A549 (cell line): ENCODE measurements around the gene ASPN. TPM values are rescaled to one million over a fixed set of nuclear protein-coding genes. Genes with fewer than 3 reads are reported as not detected.

Source experiments
- ATAC-seq, 2 experiments: fragments of 200-7000 bp in 1 of 2; fragments of >200 bp in 1 of 2; cut with Nextera tagmentation in 1 of 2; cut with Tn5 transposase in 1 of 2; 3 replicates each; pipeline versions ENCODE4 v1.8.0 to v1.9.1; 2018 to 2020; ENCODE audit warnings: mild to moderate bottlenecking in 1 of 2, moderate library complexity in 1 of 2
- CTCF ChIA-PET: fragments of 300-600 bp; sonication (Branson Sonifier 250); formaldehyde crosslinking; extraction: SDS; loops from one replicate; lab custom pipeline; 2021; ENCODE audit warnings: antibody characterized with exemption, inconsistent platforms; lab: Yijun Ruan, JAX
- POLR2A ChIA-PET: fragments of 350-600 bp; formaldehyde crosslinking; extraction: SDS; loops from one replicate; lab custom pipeline; 2021; ENCODE audit warnings: antibody characterized with exemption, inconsistent platforms; lab: Yijun Ruan, JAX
- DNase-seq, 2 experiments: peaks; one replicate each; pipeline versions ENCODE4 v3.0.0 to v3.0.0-alpha.2; 2011 to 2016; ENCODE audit warnings: low read depth in 1 of 2, low spot score in 1 of 2
- FAIRE-seq: peaks from 2 replicates; lab custom pipeline; 2011; peaks lifted over from hg19 to GRCh38; lab: Jason Lieb, UNC
- H3K27ac ChIP-seq, 2 experiments: fragments of >200 bp; sonication (Bioruptor Twin); formaldehyde crosslinking; 3 replicates each; pipeline ENCODE4 v1.5.1; 2016 to 2017
- H3K4me1 ChIP-seq: fragments of >200 bp; sonication (Bioruptor Twin); formaldehyde crosslinking; 3 replicates; pipeline ENCODE4 v1.6.1; 2016
- H3K4me2 ChIP-seq: fragments of >200 bp; sonication (Bioruptor Twin); formaldehyde crosslinking; 3 replicates; pipeline ENCODE4 v1.6.1; 2016
- H3K4me3 ChIP-seq: fragments of >200 bp; sonication (Bioruptor Twin); formaldehyde crosslinking; 3 replicates; pipeline ENCODE4 v1.5.1; 2016
- H3K9me3 ChIP-seq: fragments of >200 bp; sonication (Bioruptor Twin); formaldehyde crosslinking; 3 replicates; pipeline ENCODE4 v1.6.1; 2016
- BHLHE40 ChIP-seq: IDR thresholded peaks from 2 replicates; pipeline ENCODE4 v1.6.1; 2012; ENCODE audit warnings: low read depth, low read length, inconsistent platforms
- CBX2 ChIP-seq: fragments of 200-600 bp; sonication (generic); IDR thresholded peaks from 2 replicates; pipeline ENCODE4 v1.6.1; 2016; ENCODE audit warnings: low read depth, mild to moderate bottlenecking, borderline replicate concordance
- CHD4 ChIP-seq: fragments of 200-600 bp; sonication (generic); IDR thresholded peaks from 2 replicates; pipeline ENCODE4 v1.6.1; 2016; ENCODE audit warnings: antibody characterized with exemption, mild to moderate bottlenecking, borderline replicate concordance
- EP300 ChIP-seq, 2 experiments: fragments of >200 bp; sonication (Bioruptor Twin); formaldehyde crosslinking; IDR thresholded peaks; 2 replicates in 1 of 2; 3 replicates in 1 of 2; pipeline ENCODE4 v1.6.1; 2016 to 2017
- FOSL2 ChIP-seq, 2 experiments: fragments of 450-650 bp in 1 of 2; fragments of >200 bp in 1 of 2; sonication (Bioruptor Twin) in 1 of 2; formaldehyde crosslinking; IDR thresholded peaks; 2 replicates each; pipeline versions ENCODE4 v1.5.0 to v1.6.1; 2016 to 2020; ENCODE audit warnings: mild to moderate bottlenecking in 1 of 2, moderate library complexity in 1 of 2
- HDAC2 ChIP-seq: fragments of 200-600 bp; sonication (generic); IDR thresholded peaks from 2 replicates; pipeline ENCODE4 v1.6.1; 2016
- JUN ChIP-seq, 2 experiments: fragments of >200 bp; sonication (Bioruptor Twin); formaldehyde crosslinking; IDR thresholded peaks; 2 replicates in 1 of 2; 3 replicates in 1 of 2; pipeline ENCODE4 v1.6.1; 2016 to 2017
- KDM1A ChIP-seq: fragments of 200-600 bp; sonication (generic); IDR thresholded peaks from 2 replicates; pipeline ENCODE4 v1.6.1; 2016; ENCODE audit warnings: low read depth, mild to moderate bottlenecking
- MYC ChIP-seq: IDR thresholded peaks from 2 replicates; pipeline ENCODE4 v1.6.1; 2012; ENCODE audit warnings: mild to moderate bottlenecking, inconsistent platforms, low read length, improper control_type of control experiment, borderline replicate concordance
- NFE2L2 ChIP-seq: fragments of 150-350 bp; conservative IDR thresholded peaks from 2 replicates; pipeline ENCODE4 v1.6.1; 2014; ENCODE audit warnings: low read length
- NPAS2 ChIP-seq: fragments of 250-450 bp; sonication (Bioruptor Pico); IDR thresholded peaks from 2 replicates; pipeline ENCODE4 v1.8.0; 2022; ENCODE audit warnings: mild to moderate bottlenecking, moderate library complexity, borderline replicate concordance
- NR3C1 ChIP-seq: fragments of >200 bp; sonication (Bioruptor Twin); formaldehyde crosslinking; IDR thresholded peaks from 3 replicates; pipeline ENCODE4 v1.6.1; 2017
- POLR2A ChIP-seq: IDR thresholded peaks from 2 replicates; pipeline ENCODE4 v1.6.1; 2012; ENCODE audit warnings: mild to moderate bottlenecking, low read length
- RAD21 ChIP-seq, 2 experiments: fragments of >200 bp in 1 of 2; sonication (Bioruptor Twin) in 1 of 2; formaldehyde crosslinking in 1 of 2; IDR thresholded peaks in 1 of 2; conservative IDR thresholded peaks in 1 of 2; 2 replicates in 1 of 2; 3 replicates in 1 of 2; pipeline ENCODE4 v1.6.1; 2012 to 2018; ENCODE audit warnings: inconsistent platforms in 1 of 2
- RCOR1 ChIP-seq: fragments of 150-350 bp; IDR thresholded peaks from 2 replicates; pipeline ENCODE4 v1.6.1; 2014; ENCODE audit warnings: antibody characterized with exemption, low read length, low read depth
- RNF2 ChIP-seq: fragments of 200-600 bp; sonication (generic); IDR thresholded peaks from 2 replicates; pipeline ENCODE4 v1.6.1; 2016; ENCODE audit warnings: low read depth, mild to moderate bottlenecking, antibody characterized with exemption, moderate library complexity, borderline replicate concordance
- TFCP2L1 ChIP-seq: fragments of 250-450 bp; sonication (Bioruptor Pico); IDR thresholded peaks from 2 replicates; pipeline ENCODE4 v1.5.0; 2021; ENCODE audit warnings: mild to moderate bottlenecking
- ZFP36 ChIP-seq: fragments of 450-650 bp; IDR thresholded peaks from 2 replicates; pipeline ENCODE4 v1.6.1; 2014; ENCODE audit warnings: borderline replicate concordance; ENCODE audit not compliant: partially characterized antibody
- ZNF302 ChIP-seq: fragments of 250-450 bp; sonication (Bioruptor Pico); IDR thresholded peaks from 2 replicates; pipeline ENCODE4 v1.9.0; 2021; ENCODE audit warnings: inconsistent platforms, mild to moderate bottlenecking, moderate library complexity
- WGBS: methylation state at CpG from one replicate; pipeline ENCODE4 v1.1.6; 2017; ENCODE audit errors: missing lambda C conversion rate; 5-methylcytosine and 5-hydroxymethylcytosine counted together
- polyA plus RNA-seq, 4 experiments: library from polyadenylated mRNA; depleted of rRNA in 3 of 4; stranded (reverse); fragments of >200 nt; fragmentation: RNase III in 1 of 4; extraction: RNeasy Plus Mini Kit Qiagen cat#74134 plus additional on column Dnase treatment in 1 of 4; gene quantifications; 2 replicates in 3 of 4; 3 replicates in 1 of 4; pipeline ENCODE4 v1.2.3, GENCODE V29; 2011 to 2017
- TF ChIP-seq, protein P1 (sequence below): IDR thresholded peaks from 2 replicates; pipeline ENCODE4 v1.6.1; 2012
- TF ChIP-seq, protein P2 (sequence below): fragments of 250-450 bp; sonication (Bioruptor Pico); IDR thresholded peaks from 2 replicates; pipeline ENCODE4 v1.5.0; 2020; ENCODE audit warnings: low read depth, mild to moderate bottlenecking, moderate library complexity
- TF ChIP-seq, protein P3 (sequence below): fragments of 250-450 bp; sonication (Bioruptor Pico); IDR thresholded peaks from 2 replicates; pipeline ENCODE4 v1.5.0; 2021; ENCODE audit warnings: mild to moderate bottlenecking, moderate library complexity, borderline replicate concordance
- TF ChIP-seq, protein P4 (sequence below): IDR thresholded peaks from 2 replicates; pipeline ENCODE4 v1.6.1; 2012
- TF ChIP-seq, protein P5 (sequence below): fragments of 200-600 bp; sonication (generic); IDR thresholded peaks from 2 replicates; pipeline ENCODE4 v1.6.1; 2016; ENCODE audit warnings: antibody characterized with exemption, mild to moderate bottlenecking, moderate library complexity

The ASPN gene
- polyA plus RNA-seq, 2 of the 4 experiments (the other 2 are of a cell fraction) = not detected

DNA sequence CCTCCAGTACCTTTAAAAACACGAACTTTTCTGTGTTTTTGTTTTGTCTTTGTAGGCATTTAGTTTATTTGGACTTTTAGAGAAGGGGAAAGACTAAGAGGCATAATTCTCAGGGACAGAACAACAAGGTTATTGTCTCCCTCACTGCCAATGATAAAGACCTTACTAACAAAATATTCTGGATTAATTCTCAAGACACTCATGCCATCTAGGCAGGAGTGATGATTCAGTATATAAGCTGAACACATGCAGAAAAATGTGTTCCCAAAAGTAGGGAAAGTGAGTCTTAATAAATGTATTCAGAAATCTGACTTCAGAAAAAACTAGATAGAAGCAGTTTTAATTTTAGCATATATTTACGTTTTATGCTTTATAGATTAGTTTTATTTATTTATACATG, 17.4 kb upstream of the ASPN start:
- CTCF ChIA-PET = interaction anchor here (1.4 kb wide), 1 partner anchor 28 kb away, joined by 3 read pairs; no protein-coding TSS in a partner anchor

DNA sequence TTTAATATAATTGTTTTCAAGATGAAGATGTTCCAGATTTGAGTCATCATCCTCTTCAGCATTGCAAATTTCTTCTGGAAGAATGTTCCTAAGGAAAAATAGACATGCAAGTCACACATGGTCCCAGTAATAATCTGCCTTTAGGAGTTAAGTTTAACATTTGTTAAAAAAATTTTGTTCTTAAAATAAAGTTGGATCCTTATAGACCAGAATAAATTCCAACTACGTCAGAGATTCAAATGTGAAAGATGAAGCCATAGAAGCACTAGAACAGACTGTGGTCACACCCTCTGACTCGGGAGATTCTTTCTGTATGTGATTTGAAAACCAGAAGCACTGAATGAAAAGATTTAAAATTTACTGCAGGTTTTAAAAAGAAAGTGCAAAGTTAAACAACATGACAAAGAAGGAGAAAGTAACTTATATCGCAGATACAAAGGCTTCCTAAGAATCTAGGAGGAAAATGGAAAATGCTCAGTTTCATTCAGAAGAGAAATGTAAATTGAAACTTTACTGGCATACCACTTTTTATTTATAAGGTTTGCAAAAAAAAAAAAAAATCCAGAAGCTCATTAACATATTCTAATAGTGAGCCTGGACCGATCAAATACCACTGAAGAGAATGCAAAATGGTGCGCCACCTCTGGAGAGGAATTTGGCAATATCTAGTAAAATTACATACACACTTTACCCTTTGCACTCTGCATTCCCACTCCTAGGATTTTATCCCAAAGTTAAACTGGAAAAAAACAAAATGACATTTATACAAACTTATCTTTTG, 14.3 kb upstream of the ASPN start:
- TF ChIP-seq RNF2 (no peak), KDM1A (no peak), NR3C1 (no peak), FOSL2 (IDR thresholded peaks at IDR 0.05) (no peak), FOSL2 (CRISPR knock-in tag; IDR thresholded peaks at IDR 0.05) (no peak), RAD21 (conservative IDR thresholded peaks at IDR 0.05 in 1 of 2, IDR thresholded peaks at IDR 0.05 in 1 of 2) (no peak), ZNF302 (CRISPR knock-in tag) (no peak)
- Histone ChIP-seq H3K4me2 (no peak overlapping the region), H3K4me1 (no peaks in the 10 kb centered on the region), H3K4me3 (no peak overlapping the region), H3K9me3 (no peaks in the 10 kb centered on the region), H3K27ac (no peak overlapping the region)
- no peak for ATAC-seq
- no peak for FAIRE-seq
- ChIA-PET CTCF (interaction anchor here (0.7 kb wide), 1 partner anchor 17 kb away, joined by 3 read pairs; no protein-coding TSS in a partner anchor), POLR2A (no interaction called here)
- WGBS = 88% methylated on average over 5 of the region's 5 CpGs
- DNase-seq = no peak

More for the DNA sequence above, 17.4 kb upstream of the ASPN start:
- Histone ChIP-seq H3K4me3 (no peak overlapping the region), H3K4me1 (no peaks in the 10 kb centered on the region), H3K4me2 (no peak overlapping the region), H3K27ac (no peak overlapping the region), H3K9me3 (no peaks in the 10 kb centered on the region)
- no peak for DNase-seq
- POLR2A ChIA-PET = no interaction called here
- FAIRE-seq = no peak
- 14% methylated on average over 2 of the region's 2 CpGs for WGBS
- no peak for ATAC-seq
- TF ChIP-seq POLR2A = no peak
- no peak for TF ChIP-seq NFE2L2
- TF ChIP-seq NPAS2 = no peak
- TF ChIP-seq, protein P1, sequence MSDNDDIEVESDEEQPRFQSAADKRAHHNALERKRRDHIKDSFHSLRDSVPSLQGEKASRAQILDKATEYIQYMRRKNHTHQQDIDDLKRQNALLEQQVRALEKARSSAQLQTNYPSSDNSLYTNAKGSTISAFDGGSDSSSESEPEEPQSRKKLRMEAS = no peak
- TF ChIP-seq TFCP2L1 (CRISPR knock-in tag) = no peak
- TF ChIP-seq, protein P2, sequence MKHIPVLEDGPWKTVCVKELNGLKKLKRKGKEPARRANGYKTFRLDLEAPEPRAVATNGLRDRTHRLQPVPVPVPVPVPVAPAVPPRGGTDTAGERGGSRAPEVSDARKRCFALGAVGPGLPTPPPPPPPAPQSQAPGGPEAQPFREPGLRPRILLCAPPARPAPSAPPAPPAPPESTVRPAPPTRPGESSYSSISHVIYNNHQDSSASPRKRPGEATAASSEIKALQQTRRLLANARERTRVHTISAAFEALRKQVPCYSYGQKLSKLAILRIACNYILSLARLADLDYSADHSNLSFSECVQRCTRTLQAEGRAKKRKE (CRISPR knock-in tag) = no peak
- no peak for TF ChIP-seq BHLHE40
- TF ChIP-seq RCOR1 = no peak
- TF ChIP-seq HDAC2 = no peak
- no peak for TF ChIP-seq MYC
- TF ChIP-seq, protein P3, sequence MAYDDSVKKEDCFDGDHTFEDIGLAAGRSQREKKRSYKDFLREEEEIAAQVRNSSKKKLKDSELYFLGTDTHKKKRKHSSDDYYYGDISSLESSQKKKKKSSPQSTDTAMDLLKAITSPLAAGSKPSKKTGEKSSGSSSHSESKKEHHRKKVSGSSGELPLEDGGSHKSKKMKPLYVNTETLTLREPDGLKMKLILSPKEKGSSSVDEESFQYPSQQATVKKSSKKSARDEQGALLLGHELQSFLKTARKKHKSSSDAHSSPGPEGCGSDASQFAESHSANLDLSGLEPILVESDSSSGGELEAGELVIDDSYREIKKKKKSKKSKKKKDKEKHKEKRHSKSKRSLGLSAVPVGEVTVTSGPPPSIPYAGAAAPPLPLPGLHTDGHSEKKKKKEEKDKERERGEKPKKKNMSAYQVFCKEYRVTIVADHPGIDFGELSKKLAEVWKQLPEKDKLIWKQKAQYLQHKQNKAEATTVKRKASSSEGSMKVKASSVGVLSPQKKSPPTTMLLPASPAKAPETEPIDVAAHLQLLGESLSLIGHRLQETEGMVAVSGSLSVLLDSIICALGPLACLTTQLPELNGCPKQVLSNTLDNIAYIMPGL (CRISPR knock-in tag) = no peak
- TF ChIP-seq JUN (IDR thresholded peaks at IDR 0.05) = no peak
- TF ChIP-seq ZFP36 = no peak
- TF ChIP-seq CBX2 = no peak
- TF ChIP-seq EP300 (IDR thresholded peaks at IDR 0.05) = no peak
- TF ChIP-seq, protein P4, sequence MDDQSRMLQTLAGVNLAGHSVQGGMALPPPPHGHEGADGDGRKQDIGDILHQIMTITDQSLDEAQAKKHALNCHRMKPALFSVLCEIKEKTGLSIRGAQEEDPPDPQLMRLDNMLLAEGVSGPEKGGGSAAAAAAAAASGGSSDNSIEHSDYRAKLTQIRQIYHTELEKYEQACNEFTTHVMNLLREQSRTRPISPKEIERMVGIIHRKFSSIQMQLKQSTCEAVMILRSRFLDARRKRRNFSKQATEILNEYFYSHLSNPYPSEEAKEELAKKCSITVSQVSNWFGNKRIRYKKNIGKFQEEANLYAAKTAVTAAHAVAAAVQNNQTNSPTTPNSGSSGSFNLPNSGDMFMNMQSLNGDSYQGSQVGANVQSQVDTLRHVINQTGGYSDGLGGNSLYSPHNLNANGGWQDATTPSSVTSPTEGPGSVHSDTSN = no peak
- TF ChIP-seq, protein P5, sequence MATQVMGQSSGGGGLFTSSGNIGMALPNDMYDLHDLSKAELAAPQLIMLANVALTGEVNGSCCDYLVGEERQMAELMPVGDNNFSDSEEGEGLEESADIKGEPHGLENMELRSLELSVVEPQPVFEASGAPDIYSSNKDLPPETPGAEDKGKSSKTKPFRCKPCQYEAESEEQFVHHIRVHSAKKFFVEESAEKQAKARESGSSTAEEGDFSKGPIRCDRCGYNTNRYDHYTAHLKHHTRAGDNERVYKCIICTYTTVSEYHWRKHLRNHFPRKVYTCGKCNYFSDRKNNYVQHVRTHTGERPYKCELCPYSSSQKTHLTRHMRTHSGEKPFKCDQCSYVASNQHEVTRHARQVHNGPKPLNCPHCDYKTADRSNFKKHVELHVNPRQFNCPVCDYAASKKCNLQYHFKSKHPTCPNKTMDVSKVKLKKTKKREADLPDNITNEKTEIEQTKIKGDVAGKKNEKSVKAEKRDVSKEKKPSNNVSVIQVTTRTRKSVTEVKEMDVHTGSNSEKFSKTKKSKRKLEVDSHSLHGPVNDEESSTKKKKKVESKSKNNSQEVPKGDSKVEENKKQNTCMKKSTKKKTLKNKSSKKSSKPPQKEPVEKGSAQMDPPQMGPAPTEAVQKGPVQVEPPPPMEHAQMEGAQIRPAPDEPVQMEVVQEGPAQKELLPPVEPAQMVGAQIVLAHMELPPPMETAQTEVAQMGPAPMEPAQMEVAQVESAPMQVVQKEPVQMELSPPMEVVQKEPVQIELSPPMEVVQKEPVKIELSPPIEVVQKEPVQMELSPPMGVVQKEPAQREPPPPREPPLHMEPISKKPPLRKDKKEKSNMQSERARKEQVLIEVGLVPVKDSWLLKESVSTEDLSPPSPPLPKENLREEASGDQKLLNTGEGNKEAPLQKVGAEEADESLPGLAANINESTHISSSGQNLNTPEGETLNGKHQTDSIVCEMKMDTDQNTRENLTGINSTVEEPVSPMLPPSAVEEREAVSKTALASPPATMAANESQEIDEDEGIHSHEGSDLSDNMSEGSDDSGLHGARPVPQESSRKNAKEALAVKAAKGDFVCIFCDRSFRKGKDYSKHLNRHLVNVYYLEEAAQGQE = no peak
- TF ChIP-seq CHD4 = no peak
- no peak for TF ChIP-seq RAD21 (conservative IDR thresholded peaks at IDR 0.05 in 1 of 2, IDR thresholded peaks at IDR 0.05 in 1 of 2)
